ENCODE measurements around the gene C1RL. TPM values are rescaled to one million over a fixed set of nuclear protein-coding genes. Genes with fewer than 3 reads are reported as not detected.

Gene C1RL
- total RNA-seq, 2 experiments from 2014 or later = 21.5 to 23.3 TPM

- no peak overlapping the region for H3K4me3 Mint-ChIP-seq
- H3K9me3 Mint-ChIP-seq (ENCODE audit: insufficient read depth) = no peaks in the 10 kb centered on the region
- no peaks in the 10 kb centered on the region for H3K4me1 Mint-ChIP-seq (ENCODE audit: low read depth)
- ChIA-PET CTCF (interaction anchor here (1.4 kb wide), 1 partner anchor 12 kb away, joined by 3 read pairs; no protein-coding TSS in a partner anchor), POLR2A (interaction anchor here (0.6 kb wide), 1 partner anchor 81 kb away, joined by 3 read pairs; no protein-coding TSS in a partner anchor)
- H3K36me3 Mint-ChIP-seq (ENCODE audit: low read depth) = peaks cover 1% of the 10 kb centered on the region
- no peak for DNase-seq
- no peak overlapping the region for H3K27ac Mint-ChIP-seq
- H3K27me3 Mint-ChIP-seq (ENCODE audit: low read depth) = no peaks in the 10 kb centered on the region
- ATAC-seq = no peak
Measured at GRCh38 chr12:7122811-7123769, 14.1 kb upstream of the C1RL start.

- CTCF ChIA-PET = interaction anchor here (0.9 to 2.7 kb wide), 2 partner anchors 8 to 13 kb away, joined by 5 to 9 read pairs; partner anchors contain the start of gene C1RL
- no peak overlapping the region for H3K27ac Mint-ChIP-seq
Measured at GRCh38 chr12:7121324-7121723, 12.3 kb upstream of the C1RL start.

GRCh38 chr12:7120166-7120565 lies 11.2 kb upstream of the C1RL start:
- no peak overlapping the region for H3K4me3 Mint-ChIP-seq
- POLR2A ChIA-PET = interaction anchor here (1.4 kb wide), 1 partner anchor 12 kb away, joined by 6 read pairs; no protein-coding TSS in a partner anchor
- no peak for ATAC-seq
- no peaks in the 10 kb centered on the region for H3K27me3 Mint-ChIP-seq (ENCODE audit: low read depth)
- DNase-seq = no peak
- CTCF ChIA-PET = interaction anchor here (2.7 kb wide), 1 partner anchor 11 kb away, joined by 9 read pairs; the partner anchor contains the start of gene C1RL
- H3K27ac Mint-ChIP-seq = no peak overlapping the region
- H3K36me3 Mint-ChIP-seq (ENCODE audit: low read depth) = peaks cover 24% of the 10 kb centered on the region
- H3K9me3 Mint-ChIP-seq (ENCODE audit: insufficient read depth) = no peaks in the 10 kb centered on the region
- H3K4me1 Mint-ChIP-seq (ENCODE audit: low read depth) = no peaks in the 10 kb centered on the region

More at GRCh38 chr12:7121324-7121723, 12.3 kb upstream of the C1RL start:
- Mint-ChIP-seq H3K9me3 (ENCODE audit: insufficient read depth) (no peaks in the 10 kb centered on the region), H3K4me3 (no peak overlapping the region), H3K27me3 (ENCODE audit: low read depth) (no peaks in the 10 kb centered on the region), H3K4me1 (ENCODE audit: low read depth) (no peaks in the 10 kb centered on the region), H3K36me3 (ENCODE audit: low read depth) (peaks cover 13% of the 10 kb centered on the region)
- ATAC-seq = no peak
- no peak for DNase-seq
- POLR2A ChIA-PET = no interaction called here

DNA sequence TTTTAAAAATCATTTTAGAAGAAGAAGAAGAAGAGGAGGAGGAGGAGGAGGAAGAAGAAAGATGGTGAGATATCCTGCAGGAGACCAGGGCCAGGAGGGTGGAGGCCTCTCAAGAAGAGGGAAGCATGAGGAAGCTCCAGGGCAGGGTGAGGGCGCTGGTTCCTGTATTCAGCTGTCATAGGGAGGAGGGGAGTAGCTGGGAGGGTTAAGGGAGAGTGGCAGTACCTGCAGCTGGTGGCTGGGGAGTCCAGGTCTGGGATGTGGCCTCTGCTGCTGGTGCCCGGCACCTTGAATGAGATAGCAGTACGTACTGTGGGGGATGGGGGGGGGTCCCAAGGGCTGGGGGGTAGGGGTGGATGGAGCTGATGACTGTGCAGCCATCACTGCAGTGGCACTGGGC lies 9.9 kb upstream of the C1RL start:
- ChIA-PET POLR2A (interaction anchor here (1.1 to 1.6 kb wide), 3 partner anchors 11 to 193 kb away, joined by 3 read pairs; partner anchors contain the start of gene RNU7-1), CTCF (interaction anchor here (1.0 kb wide), 1 partner anchor 175 kb away, joined by 3 read pairs; the partner anchor contains the start of genes C12orf57 and RNU7-1)
- no peaks in the 10 kb centered on the region for H3K27me3 Mint-ChIP-seq (ENCODE audit: low read depth)
- no peak overlapping the region for H3K4me3 Mint-ChIP-seq
- peaks cover 32% of the 10 kb centered on the region for H3K36me3 Mint-ChIP-seq (ENCODE audit: low read depth)
- ATAC-seq (no peak), DNase-seq (no peak)
- H3K9me3 Mint-ChIP-seq (ENCODE audit: insufficient read depth) = no peaks in the 10 kb centered on the region
- H3K27ac Mint-ChIP-seq = no peak overlapping the region
- H3K4me1 Mint-ChIP-seq (ENCODE audit: low read depth) = peaks cover 4% of the 10 kb centered on the region

DNA sequence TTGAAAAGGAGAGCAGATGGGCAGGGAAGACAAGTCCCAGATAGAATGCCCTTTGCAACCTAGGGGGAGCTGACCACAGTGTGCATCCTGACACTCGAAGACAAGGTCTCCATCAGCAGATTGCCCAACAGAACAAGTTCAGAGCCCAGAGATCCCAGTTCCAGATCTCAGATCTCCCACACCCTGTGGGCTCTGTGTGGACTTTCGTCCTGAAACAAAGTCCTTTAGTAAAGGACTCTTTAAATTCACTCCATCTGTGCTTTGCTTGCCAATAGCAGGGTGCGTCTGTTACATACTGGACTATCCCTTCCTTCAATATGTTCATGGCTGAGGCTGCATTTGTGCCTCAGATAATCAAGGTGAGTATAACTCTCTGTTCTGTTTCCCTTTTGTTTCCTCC lies 8.7 kb upstream of the C1RL start:
- ChIA-PET POLR2A (interaction anchor here (1.5 to 1.6 kb wide), 2 partner anchors 10 to 192 kb away, joined by 3 read pairs; no protein-coding TSS in a partner anchor), CTCF (no interaction called here)
- no peak for ATAC-seq
- Mint-ChIP-seq H3K9me3 (ENCODE audit: insufficient read depth) (no peaks in the 10 kb centered on the region), H3K36me3 (ENCODE audit: low read depth) (peaks cover 36% of the 10 kb centered on the region), H3K27me3 (ENCODE audit: low read depth) (no peaks in the 10 kb centered on the region), H3K4me1 (ENCODE audit: low read depth) (peaks cover 12% of the 10 kb centered on the region), H3K4me3 (no peak overlapping the region), H3K27ac (no peak overlapping the region)
- no peak for DNase-seq

DNA sequence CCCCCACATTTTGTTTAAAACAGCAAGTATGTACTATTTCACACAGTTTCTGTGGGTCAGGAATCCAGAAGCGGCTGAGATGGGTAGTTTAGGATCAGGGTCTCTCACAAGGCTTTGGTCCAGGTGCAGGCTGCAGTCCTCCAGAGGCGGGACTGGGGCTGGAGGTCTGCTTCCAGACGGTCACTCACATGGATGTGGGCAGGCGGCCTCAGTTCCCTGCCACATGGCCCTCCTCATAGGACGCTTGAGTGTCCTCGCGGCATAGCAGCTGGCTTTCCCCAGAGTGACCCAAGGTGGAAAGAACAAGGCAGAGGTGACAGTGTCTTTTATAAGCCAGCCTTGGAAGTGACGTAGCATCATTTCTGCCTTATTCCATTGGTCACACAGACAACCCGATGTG lies 7.9 kb upstream of the C1RL start:
- Mint-ChIP-seq H3K36me3 (ENCODE audit: low read depth) (peaks cover 39% of the 10 kb centered on the region), H3K27me3 (ENCODE audit: low read depth) (no peaks in the 10 kb centered on the region), H3K4me1 (ENCODE audit: low read depth) (peaks cover 17% of the 10 kb centered on the region), H3K4me3 (no peak overlapping the region), H3K27ac (no peak overlapping the region), H3K9me3 (ENCODE audit: insufficient read depth) (no peaks in the 10 kb centered on the region)
- ChIA-PET CTCF (no interaction called here), POLR2A (no interaction called here)
- DNase-seq = no peak
- no peak for ATAC-seq

DNA sequence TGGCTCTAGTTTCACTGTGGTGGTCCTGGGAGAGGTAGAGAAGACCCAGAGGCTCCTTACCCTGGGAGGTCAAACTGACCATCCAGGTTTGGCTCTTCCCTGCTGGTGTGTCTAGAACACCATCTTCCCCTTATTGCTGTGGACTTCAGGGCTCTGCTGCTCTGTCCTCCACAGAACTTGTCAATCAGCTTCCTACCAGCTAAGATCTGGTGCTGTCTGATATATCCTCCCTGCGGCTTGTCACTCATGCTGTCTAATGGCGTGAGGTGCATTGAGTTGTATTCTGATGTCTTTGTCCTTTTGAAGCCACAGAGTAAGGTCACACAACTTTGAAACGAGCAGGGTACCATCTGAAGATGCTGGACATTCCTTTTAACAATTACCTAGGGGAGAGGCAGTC lies 7.2 kb upstream of the C1RL start:
- ATAC-seq (no peak), DNase-seq (no peak)
- CTCF ChIA-PET = no interaction called here
- Mint-ChIP-seq H3K4me1 (ENCODE audit: low read depth) (peaks cover 17% of the 10 kb centered on the region), H3K9me3 (ENCODE audit: insufficient read depth) (no peaks in the 10 kb centered on the region), H3K27ac (no peak overlapping the region), H3K27me3 (ENCODE audit: low read depth) (no peaks in the 10 kb centered on the region), H3K4me3 (no peak overlapping the region), H3K36me3 (ENCODE audit: low read depth) (peaks cover 39% of the 10 kb centered on the region)
- POLR2A ChIA-PET = no interaction called here

GRCh38 chr12:7114851-7115250 lies 5.8 kb upstream of the C1RL start:
- ChIA-PET POLR2A (no interaction called here), CTCF (no interaction called here)
- no peak for DNase-seq
- Mint-ChIP-seq H3K36me3 (ENCODE audit: low read depth) (peaks cover 43% of the 10 kb centered on the region), H3K27ac (no peak overlapping the region), H3K4me3 (no peak overlapping the region), H3K27me3 (ENCODE audit: low read depth) (no peaks in the 10 kb centered on the region), H3K9me3 (ENCODE audit: insufficient read depth) (no peaks in the 10 kb centered on the region), H3K4me1 (ENCODE audit: low read depth) (peaks cover 29% of the 10 kb centered on the region)
- ATAC-seq = no peak

DNA sequence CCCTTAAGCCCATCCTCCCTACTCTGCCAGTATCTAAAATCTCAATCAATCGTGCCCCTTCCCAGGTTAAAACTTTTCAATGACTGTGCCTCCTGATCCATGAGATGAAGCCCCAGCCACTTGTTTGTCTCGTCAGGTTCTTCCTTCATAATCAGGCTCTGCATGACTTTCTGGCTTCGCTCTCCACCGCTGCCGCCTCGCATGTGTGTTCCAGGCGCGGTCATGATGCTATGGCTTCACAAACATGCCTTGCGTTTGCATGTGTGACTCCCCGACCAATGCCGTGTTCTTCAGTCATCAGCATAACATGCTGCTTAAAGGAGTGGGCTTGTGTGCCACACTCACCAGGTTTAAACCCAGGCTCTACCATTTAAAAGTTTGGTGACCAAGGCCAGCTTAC lies 5.0 kb upstream of the C1RL start:
- no peak for DNase-seq
- Mint-ChIP-seq H3K9me3 (ENCODE audit: insufficient read depth) (no peaks in the 10 kb centered on the region), H3K4me1 (ENCODE audit: low read depth) (peaks cover 36% of the 10 kb centered on the region), H3K36me3 (ENCODE audit: low read depth) (peaks cover 43% of the 10 kb centered on the region), H3K4me3 (no peak overlapping the region), H3K27ac (no peak overlapping the region), H3K27me3 (ENCODE audit: low read depth) (no peaks in the 10 kb centered on the region)
- POLR2A ChIA-PET = interaction anchor here (1.0 to 3.6 kb wide), 2 partner anchors 140 to 170 kb away, joined by 3 to 34 read pairs; partner anchors contain the start of genes C12orf57 and RNU7-1
- ATAC-seq = no peak
- CTCF ChIA-PET = interaction anchor here (0.6 to 7.5 kb wide), 19 partner anchors 10 to 557 kb away, joined by 3 to 107 read pairs (median 6); partner anchors contain the start of genes C12orf57, CLSTN3, LPCAT3 and RBP5

DNA sequence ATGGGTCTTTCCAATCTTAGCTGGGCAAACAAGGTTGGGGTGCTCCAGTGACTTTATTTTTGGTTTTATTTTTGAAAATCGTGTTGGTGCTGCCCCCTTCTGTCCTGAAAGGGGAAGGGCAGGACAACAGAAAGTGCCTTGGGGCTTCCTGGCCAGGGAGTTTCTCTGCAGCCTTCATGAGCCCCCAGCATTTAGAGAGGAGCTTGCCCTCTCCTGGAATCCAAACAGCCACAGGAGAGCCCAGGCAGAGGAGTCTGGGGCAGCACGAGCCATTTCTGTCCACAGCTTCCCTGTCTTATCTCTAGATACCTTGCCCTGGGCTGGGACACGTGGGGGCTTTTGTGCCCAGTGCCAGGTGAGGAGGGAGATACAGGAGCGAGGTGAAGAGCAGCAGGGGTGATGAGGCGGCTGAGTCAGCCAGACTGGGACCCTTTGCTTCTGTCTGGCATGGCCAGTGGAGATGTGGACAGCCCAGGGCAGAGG lies 4.4 kb upstream of the C1RL start:
- Mint-ChIP-seq H3K36me3 (ENCODE audit: low read depth) (peaks cover 43% of the 10 kb centered on the region), H3K4me1 (ENCODE audit: low read depth) (peaks cover 36% of the 10 kb centered on the region), H3K27me3 (ENCODE audit: low read depth) (no peaks in the 10 kb centered on the region), H3K4me3 (no peak overlapping the region), H3K9me3 (ENCODE audit: insufficient read depth) (no peaks in the 10 kb centered on the region), H3K27ac (no peak overlapping the region)
- CTCF ChIA-PET = interaction anchor here (0.6 to 7.5 kb wide), 41 partner anchors 7 to 558 kb away, joined by 3 to 107 read pairs (median 4); partner anchors contain the start of genes C12orf57, C1S, CLSTN3 and ENO2
- POLR2A ChIA-PET = interaction anchor here (1.0 to 3.6 kb wide), 3 partner anchors 138 to 169 kb away, joined by 3 to 34 read pairs (median 3); partner anchors contain the start of genes C12orf57 and RNU7-1
- DNase-seq (peak; percentile 66), ATAC-seq (peak; percentile 9)

DNA sequence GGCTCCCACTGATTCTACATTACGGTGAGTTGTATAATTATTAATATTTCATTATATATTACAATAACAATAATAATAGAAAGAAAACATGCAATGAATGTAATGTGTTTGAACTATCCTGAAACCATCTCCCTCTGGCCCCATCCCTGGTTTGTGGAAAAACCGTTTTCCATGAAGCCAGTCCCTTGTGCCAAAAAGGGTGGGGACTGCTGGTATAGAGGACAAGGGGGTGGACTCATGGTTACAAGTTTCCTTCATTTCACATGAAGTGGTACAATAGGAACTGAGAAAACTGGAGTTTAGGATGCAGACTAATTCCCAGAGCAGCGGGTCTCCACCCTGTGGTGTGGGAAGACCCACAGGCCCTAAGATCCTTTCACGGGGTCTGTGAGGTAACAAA lies 3.0 kb upstream of the C1RL start:
- Mint-ChIP-seq H3K36me3 (ENCODE audit: low read depth) (peaks cover 39% of the 10 kb centered on the region), H3K4me1 (ENCODE audit: low read depth) (peaks cover 43% of the 10 kb centered on the region), H3K9me3 (ENCODE audit: insufficient read depth) (no peaks in the 10 kb centered on the region), H3K27me3 (ENCODE audit: low read depth) (no peaks in the 10 kb centered on the region), H3K27ac (no peak overlapping the region), H3K4me3 (no peak overlapping the region)
- ChIA-PET CTCF (interaction anchor here (0.8 to 7.5 kb wide), 24 partner anchors 10 to 243 kb away, joined by 3 to 107 read pairs (median 7); partner anchors contain the start of genes C12orf57, CLSTN3, LPCAT3 and PEX5), POLR2A (interaction anchor here (0.7 to 3.6 kb wide), 3 partner anchors 16 to 403 kb away, joined by 3 to 34 read pairs (median 3); partner anchors contain the start of genes C12orf57, RBP5 and RNU7-1)
- ATAC-seq = no peak
- no peak for DNase-seq

Measured in activated CD8-positive, alpha-beta T cell treated with anti-CD3 and anti-CD28 coated beads, Interleukin-2, amount 10 ng/mL, durations not matched to agents 7 days and 5 days (primary cell).